ENCODE results near the gene STX1A.

DNA sequence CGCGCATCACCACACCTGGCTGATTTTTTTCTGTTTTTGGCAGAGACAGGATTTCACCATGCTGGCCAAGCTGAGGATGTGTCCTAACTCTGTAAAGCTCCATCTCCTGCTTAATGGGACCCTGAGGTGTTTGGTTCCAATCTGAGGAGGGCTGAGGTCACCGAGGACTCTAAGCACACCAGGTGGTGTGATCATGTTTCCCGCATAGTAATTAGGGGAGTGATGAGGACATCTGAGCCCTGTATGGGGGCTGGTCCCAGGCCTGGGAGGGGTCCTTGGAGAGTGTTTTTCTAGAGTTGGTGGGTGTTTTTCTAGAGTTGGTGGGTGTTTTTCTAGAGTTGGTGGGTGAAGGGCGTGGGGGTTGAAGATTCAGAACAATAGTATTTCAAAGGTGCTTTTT is 22.1 kb upstream of the STX1A start:
- TF ChIP-seq CTCF (IDR thresholded peaks at IDR 0.05) = no peak
- no peak for TF ChIP-seq ZFX (IDR thresholded peaks at IDR 0.05; ENCODE audit: borderline replicate concordance)
